ENCODE data around the gene KANSL1. TPM values are rescaled to one million over a fixed set of nuclear protein-coding genes. Genes with fewer than 3 reads are reported as not detected.

KANSL1 gene
- total RNA-seq, 1 experiment from 2014 or later = 52.5 TPM

GRCh38 chr17:46123607-46124006 is 69.6 kb downstream of the KANSL1 start:
- Histone ChIP-seq H3K4me3 (no peak overlapping the region), H3K9me3 (ENCODE audit: insufficient read depth, low read depth) (no peaks in the 10 kb centered on the region), H3K4me2 (no peak overlapping the region), H3K27ac (no peak overlapping the region), H3K27me3 (ENCODE audit: insufficient read depth, low read depth) (no peaks in the 10 kb centered on the region), H3K9me2 (ENCODE audit: insufficient read depth) (no peaks in the 10 kb centered on the region), H2AFZ (no peak overlapping the region), H3K4me1 (replicated peaks; ENCODE audit: insufficient read depth) (no peaks in the 10 kb centered on the region), H3K79me2 (ENCODE audit: low read depth) (peaks cover 98% of the 10 kb centered on the region), H4K20me1 (ENCODE audit: insufficient read depth) (peaks cover 97% of the 10 kb centered on the region), H3F3A (ENCODE audit: insufficient read depth, low read depth) (peaks cover 22% of the 10 kb centered on the region; the same call in 1 of the 2 replicates), H3K36me3 (ENCODE audit: low read depth) (no peaks in the 10 kb centered on the region)
- POLR2A ChIA-PET (ENCODE audit: unreplicated experiment) = no interaction called here
- DNase-seq = no peak
- TF ChIP-seq EZH2 (IDR thresholded peaks at IDR 0.05; ENCODE audit: low read depth) = no peak
- no peak for TF ChIP-seq CTCF (conservative IDR thresholded peaks at IDR 0.05)
- CTCF ChIA-PET = no interaction called here
- no TSS peak for BruUV-seq (replicated peaks)
- intact Hi-C loops (cut with micrococcal nuclease; ENCODE audit: unreplicated experiment) = no loop called here

DNA sequence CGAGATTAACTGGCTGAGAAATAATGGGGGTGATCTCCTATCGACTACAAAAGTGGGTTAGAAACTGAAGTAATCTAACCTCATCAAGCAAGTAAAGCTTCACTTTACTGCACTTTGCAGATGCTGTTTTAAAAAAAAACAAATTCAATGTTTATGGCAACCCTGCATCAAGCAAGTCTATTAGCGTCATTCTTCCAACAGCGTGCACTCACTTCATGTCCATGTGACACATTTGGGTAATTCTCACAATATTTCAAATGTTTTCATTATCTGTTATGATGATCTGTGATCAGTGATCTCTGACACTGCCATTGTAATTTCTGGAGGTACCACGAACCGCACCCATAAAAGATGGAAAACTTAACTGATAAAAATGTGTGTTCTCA is 70.8 kb downstream of the KANSL1 start:
- H3F3A ChIP-seq (ENCODE audit: insufficient read depth, low read depth) = peaks cover 21% of the 10 kb centered on the region; the same call in 1 of the 2 replicates
- H3K27me3 ChIP-seq (ENCODE audit: insufficient read depth, low read depth) = no peaks in the 10 kb centered on the region
- H3K9me3 ChIP-seq (ENCODE audit: insufficient read depth, low read depth) = no peaks in the 10 kb centered on the region
- no peak overlapping the region for H3K4me3 ChIP-seq
- H4K20me1 ChIP-seq (ENCODE audit: insufficient read depth) = peaks cover 97% of the 10 kb centered on the region
- no peaks in the 10 kb centered on the region for H3K4me1 ChIP-seq (replicated peaks; ENCODE audit: insufficient read depth)
- no peak for DNase-seq
- BruUV-seq (replicated peaks) = no TSS peak
- ChIA-PET POLR2A (ENCODE audit: unreplicated experiment) (no interaction called here), CTCF (no interaction called here)
- TF ChIP-seq CTCF (conservative IDR thresholded peaks at IDR 0.05) = no peak
- TF ChIP-seq EZH2 (IDR thresholded peaks at IDR 0.05; ENCODE audit: low read depth) = no peak
- H2AFZ ChIP-seq = no peak overlapping the region
- H3K27ac ChIP-seq = no peak overlapping the region
- peaks cover 98% of the 10 kb centered on the region for H3K79me2 ChIP-seq (ENCODE audit: low read depth)
- H3K4me2 ChIP-seq = no peak overlapping the region
- intact Hi-C loops (cut with micrococcal nuclease; ENCODE audit: unreplicated experiment) = no loop called here
- no peaks in the 10 kb centered on the region for H3K36me3 ChIP-seq (ENCODE audit: low read depth)
- H3K9me2 ChIP-seq (ENCODE audit: insufficient read depth) = no peaks in the 10 kb centered on the region

DNA sequence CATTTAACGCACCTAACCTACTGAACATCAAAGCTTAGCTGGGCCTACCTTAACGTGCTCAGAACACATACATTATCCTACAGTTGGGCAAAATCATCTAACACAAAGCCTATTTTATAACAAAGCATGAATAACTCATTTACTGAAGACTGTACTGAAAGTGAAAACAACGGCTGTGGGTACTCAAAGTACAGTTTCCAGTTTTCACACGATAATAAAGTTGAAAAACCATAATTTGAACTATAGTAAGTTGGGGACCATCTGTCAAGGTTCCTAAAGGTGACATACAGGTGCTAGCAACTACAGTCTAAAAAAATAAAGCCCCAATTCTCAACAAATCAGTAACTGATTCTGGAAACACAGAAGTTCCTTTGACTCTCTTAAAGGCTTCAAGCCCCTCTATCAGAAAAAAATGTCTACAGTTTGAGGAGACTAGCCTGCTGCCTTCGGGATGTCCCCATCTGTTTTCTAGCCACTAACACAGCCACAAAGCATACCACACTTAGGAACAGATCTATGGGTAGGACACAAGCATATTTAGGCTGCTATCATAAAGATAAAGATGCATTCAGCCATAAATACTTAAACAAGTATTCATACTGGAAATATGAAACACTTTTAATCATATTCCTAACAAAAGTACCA is 71.3 kb downstream of the KANSL1 start:
- peaks cover 98% of the 10 kb centered on the region for H3K79me2 ChIP-seq (ENCODE audit: low read depth)

More for the DNA sequence above, 71.3 kb downstream of the KANSL1 start:
- POLR2A ChIA-PET (ENCODE audit: unreplicated experiment) = no interaction called here
- H3K27me3 ChIP-seq (ENCODE audit: insufficient read depth, low read depth) = no peaks in the 10 kb centered on the region
- no peaks in the 10 kb centered on the region for H3K9me3 ChIP-seq (ENCODE audit: insufficient read depth, low read depth)
- H3K4me1 ChIP-seq (replicated peaks; ENCODE audit: insufficient read depth) = no peaks in the 10 kb centered on the region
- no peaks in the 10 kb centered on the region for H3K9me2 ChIP-seq (ENCODE audit: insufficient read depth)
- no peak overlapping the region for H3K27ac ChIP-seq
- no peak overlapping the region for H3K4me3 ChIP-seq
- intact Hi-C loops (cut with micrococcal nuclease; ENCODE audit: unreplicated experiment) = no loop called here
- CTCF ChIA-PET = no interaction called here
- no peaks in the 10 kb centered on the region for H3K36me3 ChIP-seq (ENCODE audit: low read depth)
- peaks cover 97% of the 10 kb centered on the region for H4K20me1 ChIP-seq (ENCODE audit: insufficient read depth)
- no peak overlapping the region for H2AFZ ChIP-seq
- TF ChIP-seq EZH2 (IDR thresholded peaks at IDR 0.05; ENCODE audit: low read depth) (no peak), CTCF (conservative IDR thresholded peaks at IDR 0.05) (no peak)
- no peak for DNase-seq
- no peak overlapping the region for H3K4me2 ChIP-seq
- peaks cover 21% of the 10 kb centered on the region; the same call in 1 of the 2 replicates for H3F3A ChIP-seq (ENCODE audit: insufficient read depth, low read depth)
- no TSS peak for BruUV-seq (replicated peaks)

All from PC-9 (cell line).